Measurements from ENCODE around the gene LPCAT2. TPM values are rescaled to one million over a fixed set of nuclear protein-coding genes. Genes with fewer than 3 reads are reported as not detected.

LPCAT2 gene
- total RNA-seq, 1 donor from 2014 or later, result 74.4 TPM

GRCh38 chr16:55622272-55622671 is 113.4 kb downstream of the LPCAT2 start:
- Histone ChIP-seq H3K4me2 (ENCODE audit: low read length) (no peak overlapping the region), H3K4me3 (ENCODE audit: insufficient read depth, low read depth, low read length) (no peak overlapping the region), H2AFZ (ENCODE audit: low read depth, low read length) (no peak overlapping the region), H3K36me3 (ENCODE audit: insufficient read depth, low read length) (no peaks in the 10 kb centered on the region), H3K9ac (ENCODE audit: low read length) (no peak overlapping the region), H3K27me3 (ENCODE audit: insufficient read depth, low read length) (peaks cover 3% of the 10 kb centered on the region), H4K20me1 (ENCODE audit: insufficient read depth, low read length) (no peaks in the 10 kb centered on the region), H3K79me2 (ENCODE audit: insufficient read depth, low read length) (no peaks in the 10 kb centered on the region), H3K4me1 (ENCODE audit: insufficient read depth, low read length) (no peaks in the 10 kb centered on the region), H3K9me3 (ENCODE audit: insufficient read depth, low read depth, low read length) (no peaks in the 10 kb centered on the region), H3K27ac (ENCODE audit: low read depth, low read length) (no peak overlapping the region)
- Mint-ChIP-seq H3K36me3 (ENCODE audit: low read depth, unreplicated experiment) (no peaks in the 10 kb centered on the region), H3K4me3 (ENCODE audit: unreplicated experiment) (no peak overlapping the region), H3K4me1 (ENCODE audit: low read depth, unreplicated experiment) (no peaks in the 10 kb centered on the region), H3K9me3 (ENCODE audit: unreplicated experiment) (peaks cover 19% of the 10 kb centered on the region), H3K27me3 (ENCODE audit: low read depth, unreplicated experiment) (peaks cover 37% of the 10 kb centered on the region), H3K27ac (ENCODE audit: unreplicated experiment) (no peak overlapping the region)
- DNase-seq (ENCODE audit: low read depth), result no peak
- no peak for TF ChIP-seq EZH2 (IDR thresholded peaks at IDR 0.05; ENCODE audit: insufficient read depth, low read length)
- no peak for TF ChIP-seq CTCF (IDR thresholded peaks at IDR 0.05; ENCODE audit: insufficient read depth, low read depth, low read length)
- FAIRE-seq, result no peak

GRCh38 chr16:55622930-55623561 is 114.2 kb downstream of the LPCAT2 start:
- no peak overlapping the region for H3K9ac ChIP-seq (ENCODE audit: low read length)
- H3K4me1 ChIP-seq (ENCODE audit: insufficient read depth, low read length), result no peaks in the 10 kb centered on the region
- H3K9me3 Mint-ChIP-seq (ENCODE audit: unreplicated experiment), result peaks cover 19% of the 10 kb centered on the region
- no peak overlapping the region for H3K27ac ChIP-seq (ENCODE audit: low read depth, low read length)
- no peaks in the 10 kb centered on the region for H3K79me2 ChIP-seq (ENCODE audit: insufficient read depth, low read length)
- H3K27ac Mint-ChIP-seq (ENCODE audit: unreplicated experiment), result no peak overlapping the region
- no peak overlapping the region for H3K4me3 Mint-ChIP-seq (ENCODE audit: unreplicated experiment)
- peaks cover 3% of the 10 kb centered on the region for H3K27me3 ChIP-seq (ENCODE audit: insufficient read depth, low read length)
- TF ChIP-seq EZH2 (IDR thresholded peaks at IDR 0.05; ENCODE audit: insufficient read depth, low read length) (no peak), CTCF (IDR thresholded peaks at IDR 0.05; ENCODE audit: insufficient read depth, low read depth, low read length) (no peak)
- no peak overlapping the region for H3K4me3 ChIP-seq (ENCODE audit: insufficient read depth, low read depth, low read length)
- no peak for FAIRE-seq
- no peaks in the 10 kb centered on the region for H3K36me3 ChIP-seq (ENCODE audit: insufficient read depth, low read length)
- H3K4me2 ChIP-seq (ENCODE audit: low read length), result no peak overlapping the region
- no peak overlapping the region for H2AFZ ChIP-seq (ENCODE audit: low read depth, low read length)
- no peaks in the 10 kb centered on the region for H3K36me3 Mint-ChIP-seq (ENCODE audit: low read depth, unreplicated experiment)
- no peaks in the 10 kb centered on the region for H3K4me1 Mint-ChIP-seq (ENCODE audit: low read depth, unreplicated experiment)
- H3K9me3 ChIP-seq (ENCODE audit: insufficient read depth, low read depth, low read length), result no peaks in the 10 kb centered on the region
- H4K20me1 ChIP-seq (ENCODE audit: insufficient read depth, low read length), result no peaks in the 10 kb centered on the region
- DNase-seq (ENCODE audit: low read depth), result no peak
- peaks cover 36% of the 10 kb centered on the region for H3K27me3 Mint-ChIP-seq (ENCODE audit: low read depth, unreplicated experiment)

- H3K9me3 ChIP-seq (ENCODE audit: insufficient read depth, low read depth, low read length), result no peaks in the 10 kb centered on the region
- no peaks in the 10 kb centered on the region for H4K20me1 ChIP-seq (ENCODE audit: insufficient read depth, low read length)
- H3K79me2 ChIP-seq (ENCODE audit: insufficient read depth, low read length), result no peaks in the 10 kb centered on the region
- Mint-ChIP-seq H3K27ac (ENCODE audit: unreplicated experiment) (no peak overlapping the region), H3K9me3 (ENCODE audit: unreplicated experiment) (peaks cover 19% of the 10 kb centered on the region), H3K27me3 (ENCODE audit: low read depth, unreplicated experiment) (peaks cover 34% of the 10 kb centered on the region), H3K4me3 (ENCODE audit: unreplicated experiment) (no peak overlapping the region), H3K36me3 (ENCODE audit: low read depth, unreplicated experiment) (no peaks in the 10 kb centered on the region), H3K4me1 (ENCODE audit: low read depth, unreplicated experiment) (no peaks in the 10 kb centered on the region)
- H3K27ac ChIP-seq (ENCODE audit: low read depth, low read length), result no peak overlapping the region
- H3K4me3 ChIP-seq (ENCODE audit: insufficient read depth, low read depth, low read length), result no peak overlapping the region
- no peak overlapping the region for H3K4me2 ChIP-seq (ENCODE audit: low read length)
- no peak overlapping the region for H2AFZ ChIP-seq (ENCODE audit: low read depth, low read length)
- no peak overlapping the region for H3K9ac ChIP-seq (ENCODE audit: low read length)
- TF ChIP-seq CTCF (IDR thresholded peaks at IDR 0.05; ENCODE audit: insufficient read depth, low read depth, low read length), result no peak
- TF ChIP-seq EZH2 (IDR thresholded peaks at IDR 0.05; ENCODE audit: insufficient read depth, low read length), result no peak
- no peak for FAIRE-seq
- peaks cover 3% of the 10 kb centered on the region for H3K27me3 ChIP-seq (ENCODE audit: insufficient read depth, low read length)
- H3K4me1 ChIP-seq (ENCODE audit: insufficient read depth, low read length), result no peaks in the 10 kb centered on the region
- no peaks in the 10 kb centered on the region for H3K36me3 ChIP-seq (ENCODE audit: insufficient read depth, low read length)
- DNase-seq (ENCODE audit: low read depth), result no peak
Observed at GRCh38 chr16:55623640-55624039, 114.8 kb downstream of the LPCAT2 start.
